HL-60 (cell line): Measurements from ENCODE around the gene CMTM8.

Experiments
- POLR2AphosphoS5 ChIP-seq: IDR thresholded peaks from 2 replicates; pipeline ENCODE4 v1.6.1; 2012; ENCODE audit warnings: low read depth
- SPI1 ChIP-seq: IDR thresholded peaks from 2 replicates; pipeline ENCODE4 v1.6.1; 2012; ENCODE audit warnings: low read depth, mild to moderate bottlenecking, borderline replicate concordance
- TF ChIP-seq, protein P1 (sequence below): IDR thresholded peaks from one replicate; pipeline ENCODE4 v1.5.1; 2011; ENCODE audit warnings: low read length, control low read depth, inconsistent platforms; ENCODE audit not compliant: insufficient read depth
- TF ChIP-seq, protein P2 (sequence below): IDR thresholded peaks from 2 replicates; pipeline ENCODE4 v1.6.1; 2012; ENCODE audit warnings: low read depth; ENCODE audit not compliant: insufficient replicate concordance

DNA sequence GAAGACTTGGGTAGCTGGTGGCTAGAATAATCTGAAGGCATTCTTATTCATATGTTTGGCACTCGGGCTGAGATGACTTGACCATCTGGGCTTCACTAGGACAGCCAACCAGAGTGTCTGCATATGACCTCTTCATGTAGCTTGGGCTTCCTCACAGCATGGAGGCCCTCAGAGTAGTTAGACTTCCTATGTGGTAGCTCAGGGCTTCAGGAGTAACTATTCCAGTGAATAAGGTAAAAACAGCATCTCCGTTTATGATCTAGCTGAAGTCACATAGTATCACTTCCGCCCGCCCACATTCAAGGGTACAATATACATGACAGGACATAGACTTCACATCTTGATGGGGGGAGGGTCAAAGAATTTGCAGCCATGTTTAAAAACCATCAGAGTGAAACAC, 18.9 kb upstream of the CMTM8 start:
- TF ChIP-seq, protein P1, sequence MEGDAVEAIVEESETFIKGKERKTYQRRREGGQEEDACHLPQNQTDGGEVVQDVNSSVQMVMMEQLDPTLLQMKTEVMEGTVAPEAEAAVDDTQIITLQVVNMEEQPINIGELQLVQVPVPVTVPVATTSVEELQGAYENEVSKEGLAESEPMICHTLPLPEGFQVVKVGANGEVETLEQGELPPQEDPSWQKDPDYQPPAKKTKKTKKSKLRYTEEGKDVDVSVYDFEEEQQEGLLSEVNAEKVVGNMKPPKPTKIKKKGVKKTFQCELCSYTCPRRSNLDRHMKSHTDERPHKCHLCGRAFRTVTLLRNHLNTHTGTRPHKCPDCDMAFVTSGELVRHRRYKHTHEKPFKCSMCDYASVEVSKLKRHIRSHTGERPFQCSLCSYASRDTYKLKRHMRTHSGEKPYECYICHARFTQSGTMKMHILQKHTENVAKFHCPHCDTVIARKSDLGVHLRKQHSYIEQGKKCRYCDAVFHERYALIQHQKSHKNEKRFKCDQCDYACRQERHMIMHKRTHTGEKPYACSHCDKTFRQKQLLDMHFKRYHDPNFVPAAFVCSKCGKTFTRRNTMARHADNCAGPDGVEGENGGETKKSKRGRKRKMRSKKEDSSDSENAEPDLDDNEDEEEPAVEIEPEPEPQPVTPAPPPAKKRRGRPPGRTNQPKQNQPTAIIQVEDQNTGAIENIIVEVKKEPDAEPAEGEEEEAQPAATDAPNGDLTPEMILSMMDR = no peak
- TF ChIP-seq SPI1 (no peak), POLR2AphosphoS5 (no peak)
- TF ChIP-seq, protein P2, sequence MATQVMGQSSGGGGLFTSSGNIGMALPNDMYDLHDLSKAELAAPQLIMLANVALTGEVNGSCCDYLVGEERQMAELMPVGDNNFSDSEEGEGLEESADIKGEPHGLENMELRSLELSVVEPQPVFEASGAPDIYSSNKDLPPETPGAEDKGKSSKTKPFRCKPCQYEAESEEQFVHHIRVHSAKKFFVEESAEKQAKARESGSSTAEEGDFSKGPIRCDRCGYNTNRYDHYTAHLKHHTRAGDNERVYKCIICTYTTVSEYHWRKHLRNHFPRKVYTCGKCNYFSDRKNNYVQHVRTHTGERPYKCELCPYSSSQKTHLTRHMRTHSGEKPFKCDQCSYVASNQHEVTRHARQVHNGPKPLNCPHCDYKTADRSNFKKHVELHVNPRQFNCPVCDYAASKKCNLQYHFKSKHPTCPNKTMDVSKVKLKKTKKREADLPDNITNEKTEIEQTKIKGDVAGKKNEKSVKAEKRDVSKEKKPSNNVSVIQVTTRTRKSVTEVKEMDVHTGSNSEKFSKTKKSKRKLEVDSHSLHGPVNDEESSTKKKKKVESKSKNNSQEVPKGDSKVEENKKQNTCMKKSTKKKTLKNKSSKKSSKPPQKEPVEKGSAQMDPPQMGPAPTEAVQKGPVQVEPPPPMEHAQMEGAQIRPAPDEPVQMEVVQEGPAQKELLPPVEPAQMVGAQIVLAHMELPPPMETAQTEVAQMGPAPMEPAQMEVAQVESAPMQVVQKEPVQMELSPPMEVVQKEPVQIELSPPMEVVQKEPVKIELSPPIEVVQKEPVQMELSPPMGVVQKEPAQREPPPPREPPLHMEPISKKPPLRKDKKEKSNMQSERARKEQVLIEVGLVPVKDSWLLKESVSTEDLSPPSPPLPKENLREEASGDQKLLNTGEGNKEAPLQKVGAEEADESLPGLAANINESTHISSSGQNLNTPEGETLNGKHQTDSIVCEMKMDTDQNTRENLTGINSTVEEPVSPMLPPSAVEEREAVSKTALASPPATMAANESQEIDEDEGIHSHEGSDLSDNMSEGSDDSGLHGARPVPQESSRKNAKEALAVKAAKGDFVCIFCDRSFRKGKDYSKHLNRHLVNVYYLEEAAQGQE = no peak
